Adrenal gland (tissue), 5 donors: Measurements from ENCODE around the gene MROH7.

Source experiments
- CTCF ChIP-seq, 6 experiments: fragments of 450-650 bp in 4 of 6; fragments of 200-600 bp in 2 of 6; sonication (generic) in 1 of 6; IDR thresholded peaks; 1 replicate in 5 of 6; 2 replicates in 1 of 6; pipeline versions ENCODE4 v1.5.1 to v1.8.0; 2016 to 2021; ENCODE audit warnings: antibody characterized with exemption in 6 of 6, mild to moderate bottlenecking in 2 of 6, moderate library complexity in 1 of 6
- POLR2A ChIP-seq, 2 donors: fragments of 450-650 bp; IDR thresholded peaks; one replicate each; pipeline ENCODE4 v1.6.1; 2017; ENCODE audit warnings: antibody characterized with exemption in 2 of 2, mild to moderate bottlenecking in 2 of 2, moderate library complexity in 1 of 2
- donor health status: DM: no; HTN: no; CAD: no.

- TF ChIP-seq POLR2A (IDR thresholded peaks at IDR 0.05) (no peak), CTCF (IDR thresholded peaks at IDR 0.05) (no peak)
Observed at GRCh38 chr1:54593571-54594160, 47.9 kb upstream of the MROH7 start.
